Right atrium auricular region (tissue), 2 donors: ENCODE results near the gene EXOC4. TPM values are rescaled to one million over a fixed set of nuclear protein-coding genes. Genes with fewer than 3 reads are reported as not detected.

Source experiments
- DNase-seq: peaks from one replicate; pipeline ENCODE4 v3.0.0-alpha.2; 2019; ENCODE audit warnings: low spot score
- H3K27ac ChIP-seq, 2 donors: fragments of 200-600 bp; sonication (generic); 1 replicate in 1 of 2; 2 replicates in 1 of 2; pipeline ENCODE4 v1.5.1; 2016 to 2019
- H3K27me3 ChIP-seq, 2 donors: fragments of 200-600 bp; sonication (generic); one replicate each; pipeline versions ENCODE4 v1.5.1 to v1.6.0; 2017 to 2019
- H3K36me3 ChIP-seq: fragments of 200-600 bp; sonication (generic); one replicate; pipeline ENCODE4 v1.5.1; 2016
- H3K4me1 ChIP-seq, 2 donors: fragments of 200-600 bp; sonication (generic); one replicate each; pipeline versions ENCODE4 v1.5.1 to v1.6.0; 2017 to 2019
- H3K4me3 ChIP-seq, 2 donors: fragments of 200-600 bp; sonication (generic); 1 replicate in 1 of 2; 2 replicates in 1 of 2; pipeline ENCODE4 v1.5.1; 2017 to 2019; ENCODE audit warnings: mild to moderate bottlenecking in 1 of 2, moderate library complexity in 1 of 2
- H3K9me3 ChIP-seq, 2 donors: fragments of 200-600 bp; sonication (generic); one replicate each; pipeline ENCODE4 v1.5.1; 2019
- total RNA-seq, 2 donors: library from RNA; depleted of rRNA; stranded (reverse); fragments of >200 nt; gene quantifications; one replicate each; pipeline ENCODE4 v1.1.0, GENCODE V29; 2016
- TF ChIP-seq, protein P1 (sequence below), 2 donors: fragments of 200-600 bp; sonication (generic); IDR thresholded peaks; one replicate each; pipeline ENCODE4 v1.5.1; 2019; ENCODE audit warnings: antibody characterized with exemption in 2 of 2

The EXOC4 gene
- total RNA-seq, 2 donors from 2014 or later = 24.7 to 30.6 TPM

DNA sequence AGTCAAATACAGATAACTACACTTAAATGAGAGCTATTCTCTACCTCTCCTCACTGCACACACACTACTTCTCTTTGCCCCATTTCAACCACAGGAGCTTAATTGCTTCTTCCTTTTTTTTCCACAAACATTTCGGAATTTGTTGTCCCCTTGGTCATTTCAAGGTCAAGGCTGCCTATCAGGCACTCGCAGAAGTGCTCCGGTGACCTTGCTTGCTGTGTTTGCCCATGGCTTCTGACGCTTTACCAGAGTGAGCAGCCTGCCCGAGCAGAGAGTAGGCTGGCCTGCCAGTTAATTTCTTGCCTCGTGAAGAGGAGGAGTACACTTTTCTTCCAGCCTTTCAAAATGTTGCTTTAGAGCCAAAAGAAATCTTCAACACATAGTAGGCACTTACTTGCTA lies 577.2 kb downstream of the EXOC4 start:
- DNase-seq = no peak
- H3K4me3 ChIP-seq = no peak overlapping the region
- H3K27ac ChIP-seq = no peak overlapping the region
- peaks cover 0 to 7% of the 10 kb centered on the region in 2 donors for H3K4me1 ChIP-seq
- no peaks in the 10 kb centered on the region for H3K27me3 ChIP-seq
- no peaks in the 10 kb centered on the region for H3K36me3 ChIP-seq
- TF ChIP-seq, protein P1, sequence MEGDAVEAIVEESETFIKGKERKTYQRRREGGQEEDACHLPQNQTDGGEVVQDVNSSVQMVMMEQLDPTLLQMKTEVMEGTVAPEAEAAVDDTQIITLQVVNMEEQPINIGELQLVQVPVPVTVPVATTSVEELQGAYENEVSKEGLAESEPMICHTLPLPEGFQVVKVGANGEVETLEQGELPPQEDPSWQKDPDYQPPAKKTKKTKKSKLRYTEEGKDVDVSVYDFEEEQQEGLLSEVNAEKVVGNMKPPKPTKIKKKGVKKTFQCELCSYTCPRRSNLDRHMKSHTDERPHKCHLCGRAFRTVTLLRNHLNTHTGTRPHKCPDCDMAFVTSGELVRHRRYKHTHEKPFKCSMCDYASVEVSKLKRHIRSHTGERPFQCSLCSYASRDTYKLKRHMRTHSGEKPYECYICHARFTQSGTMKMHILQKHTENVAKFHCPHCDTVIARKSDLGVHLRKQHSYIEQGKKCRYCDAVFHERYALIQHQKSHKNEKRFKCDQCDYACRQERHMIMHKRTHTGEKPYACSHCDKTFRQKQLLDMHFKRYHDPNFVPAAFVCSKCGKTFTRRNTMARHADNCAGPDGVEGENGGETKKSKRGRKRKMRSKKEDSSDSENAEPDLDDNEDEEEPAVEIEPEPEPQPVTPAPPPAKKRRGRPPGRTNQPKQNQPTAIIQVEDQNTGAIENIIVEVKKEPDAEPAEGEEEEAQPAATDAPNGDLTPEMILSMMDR (IDR thresholded peaks at IDR 0.05) = no peak
- no peaks in the 10 kb centered on the region for H3K9me3 ChIP-seq

DNA sequence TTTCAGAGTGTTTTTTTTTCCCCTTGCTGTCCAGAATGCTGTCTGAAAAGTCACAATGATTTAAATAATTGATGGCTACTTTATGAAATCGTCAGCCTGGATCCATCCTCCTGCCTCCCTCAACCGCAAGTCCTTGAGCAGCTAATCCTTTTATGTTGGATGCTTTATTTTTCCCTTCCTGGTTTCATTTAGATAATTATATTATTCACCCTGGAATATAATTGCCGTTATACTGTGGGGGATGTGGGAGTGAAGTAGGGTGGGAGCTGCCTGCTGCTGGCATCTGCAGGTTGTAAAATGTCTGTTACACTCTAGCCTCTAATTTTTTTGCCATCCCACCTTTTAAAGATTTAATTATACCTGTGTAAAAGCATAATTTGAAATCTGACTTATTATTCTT lies 583.8 kb downstream of the EXOC4 start:
- no peaks in the 10 kb centered on the region for H3K27me3 ChIP-seq
- no peak overlapping the region for H3K4me3 ChIP-seq
- TF ChIP-seq, protein P1 (IDR thresholded peaks at IDR 0.05) = no peak
- no peaks in the 10 kb centered on the region for H3K9me3 ChIP-seq
- no peak overlapping the region for H3K27ac ChIP-seq
- H3K4me1 ChIP-seq = no peaks in the 10 kb centered on the region
- no peaks in the 10 kb centered on the region for H3K36me3 ChIP-seq
- no peak for DNase-seq

DNA sequence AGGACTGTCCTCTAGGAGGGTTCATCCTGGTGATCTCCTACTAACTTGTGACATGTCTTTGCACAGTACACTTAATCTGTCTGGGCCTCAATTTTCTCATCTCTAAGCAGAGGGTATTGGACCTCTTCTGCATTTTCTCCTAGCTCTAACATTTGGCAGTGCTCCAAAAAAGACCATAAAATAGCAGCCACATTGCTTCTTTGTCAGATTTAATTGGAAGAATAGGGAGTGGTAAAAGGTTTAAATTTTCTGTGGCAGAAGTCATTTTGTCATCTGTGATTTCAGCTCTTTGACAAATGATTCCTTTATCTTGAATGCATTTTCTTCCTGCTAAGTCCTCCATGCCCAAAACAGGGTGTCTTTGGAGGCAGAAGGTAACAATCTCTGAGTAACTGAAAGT lies 584.3 kb downstream of the EXOC4 start:
- no peak overlapping the region for H3K4me3 ChIP-seq
- no peaks in the 10 kb centered on the region for H3K27me3 ChIP-seq
- no peak for DNase-seq
- H3K27ac ChIP-seq = no peak overlapping the region
- TF ChIP-seq, protein P1 (IDR thresholded peaks at IDR 0.05) = no peak
- H3K9me3 ChIP-seq = no peaks in the 10 kb centered on the region
- H3K4me1 ChIP-seq = no peaks in the 10 kb centered on the region
- H3K36me3 ChIP-seq = no peaks in the 10 kb centered on the region

DNA sequence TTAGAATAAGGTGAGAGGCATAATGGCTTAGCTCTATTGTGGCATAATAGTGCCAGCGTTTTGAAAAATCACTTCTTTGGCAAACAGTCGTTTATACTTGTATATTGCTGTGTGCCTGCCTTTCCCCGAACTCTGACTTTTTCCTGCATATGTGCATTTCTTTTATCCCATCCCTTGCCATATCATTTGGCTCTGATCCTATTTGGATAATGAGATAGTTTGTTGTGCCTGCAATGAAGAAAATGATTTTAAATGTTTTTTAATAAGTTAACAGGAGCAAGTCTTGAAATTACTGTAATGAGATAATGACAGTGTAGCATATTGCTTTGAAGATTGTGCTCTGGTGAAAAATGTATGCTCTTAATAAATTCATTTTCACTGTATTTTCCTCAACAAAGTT lies 586.2 kb downstream of the EXOC4 start:
- Histone ChIP-seq H3K36me3 (no peaks in the 10 kb centered on the region), H3K9me3 (peaks cover 0 to 7% of the 10 kb centered on the region in 2 donors), H3K27ac (no peak overlapping the region), H3K4me3 (no peak overlapping the region), H3K4me1 (no peaks in the 10 kb centered on the region), H3K27me3 (no peaks in the 10 kb centered on the region)
- TF ChIP-seq, protein P1 (IDR thresholded peaks at IDR 0.05) = no peak
- no peak for DNase-seq

GRCh38 chr7:133843341-133843740 lies 590.5 kb downstream of the EXOC4 start:
- TF ChIP-seq, protein P1 (IDR thresholded peaks at IDR 0.05) = no peak
- H3K36me3 ChIP-seq = no peaks in the 10 kb centered on the region

GRCh38 chr7:133845005-133845404 lies 592.1 kb downstream of the EXOC4 start:
- Histone ChIP-seq H3K9me3 (peaks cover 0 to 7% of the 10 kb centered on the region in 2 donors), H3K27ac (no peak overlapping the region), H3K4me3 (no peak overlapping the region), H3K36me3 (no peaks in the 10 kb centered on the region), H3K4me1 (no peaks in the 10 kb centered on the region), H3K27me3 (no peaks in the 10 kb centered on the region)
- DNase-seq = no peak
- TF ChIP-seq, protein P1 (IDR thresholded peaks at IDR 0.05) = no peak

More at GRCh38 chr7:133843341-133843740, 590.5 kb downstream of the EXOC4 start:
- H3K4me1 ChIP-seq = no peaks in the 10 kb centered on the region
- no peak overlapping the region for H3K4me3 ChIP-seq
- peaks cover 0 to 7% of the 10 kb centered on the region in 2 donors for H3K9me3 ChIP-seq
- no peaks in the 10 kb centered on the region for H3K27me3 ChIP-seq
- DNase-seq = no peak
- H3K27ac ChIP-seq = no peak overlapping the region
